Lung (tissue), 16 donors: ENCODE measurements around the gene HMG20B. TPM values are rescaled to one million over a fixed set of nuclear protein-coding genes. Genes with fewer than 3 reads are reported as not detected.
A peak's percentile ranks its signal among the peaks of the same experiment; 100 is the strongest.

Experiments
- ATAC-seq: fragments of 200-7000 bp; cut with Tn5 transposase; one replicate; pipeline ENCODE4 v1.9.1; 2020; ENCODE audit warnings: moderate number of reproducible peaks; ENCODE audit not compliant: insufficient read depth, low FRiP score
- DNase-seq, 3 donors: peaks; one replicate each; pipeline ENCODE4 v3.0.0-alpha.2; 2013 to 2017
- H3K27ac ChIP-seq, 2 donors: one replicate each; pipeline ENCODE4 v1.5.1; 2013; ENCODE audit warnings: mild to moderate bottlenecking in 2 of 2, moderate library complexity in 2 of 2, control low read depth in 1 of 2, inconsistent platforms in 1 of 2, low read depth in 1 of 2, low read length in 1 of 2
- H3K27me3 ChIP-seq, 3 donors: one replicate each; pipeline ENCODE4 v1.5.1; 2013; ENCODE audit warnings: low read length in 2 of 3; ENCODE audit not compliant: control insufficient read depth in 3 of 3, insufficient read depth in 3 of 3
- H3K36me3 ChIP-seq, 4 donors: one replicate each; pipeline ENCODE4 v1.5.1; 2013; ENCODE audit warnings: low read length in 4 of 4, mild to moderate bottlenecking in 1 of 4, moderate library complexity in 1 of 4; ENCODE audit not compliant: control insufficient read depth in 4 of 4, insufficient read depth in 4 of 4
- H3K4me1 ChIP-seq, 5 donors: one replicate each; pipeline ENCODE4 v1.5.1; 2013; ENCODE audit warnings: low read length in 5 of 5, mild to moderate bottlenecking in 2 of 5, moderate library complexity in 1 of 5; ENCODE audit not compliant: control insufficient read depth in 5 of 5, insufficient read depth in 5 of 5
- H3K4me3 ChIP-seq: one replicate; pipeline ENCODE4 v1.5.1; 2013; ENCODE audit warnings: mild to moderate bottlenecking, control low read depth, moderate library complexity
- H3K9ac ChIP-seq, 2 donors: one replicate each; pipeline ENCODE4 v1.5.1; 2013; ENCODE audit warnings: low read length in 2 of 2, control low read depth in 1 of 2; ENCODE audit not compliant: insufficient read depth in 1 of 2
- H3K9me3 ChIP-seq, 4 donors: one replicate each; pipeline ENCODE4 v1.5.1; 2013; ENCODE audit warnings: low read length in 3 of 4, mild to moderate bottlenecking in 1 of 4, moderate library complexity in 1 of 4; ENCODE audit not compliant: control insufficient read depth in 4 of 4, insufficient read depth in 3 of 4
- CTCF ChIP-seq: IDR thresholded peaks from 2 replicates; pipeline ENCODE4 v1.5.1; 2012; ENCODE audit warnings: mild to moderate bottlenecking; ENCODE audit errors: control extremely low read depth, extremely low read depth
- WGBS, 2 donors: extraction: QIAGEN DNeasy Blood & Tissue Kit; methylation state at CpG; one replicate each; pipeline ENCODE4 v1.1.7; 2013; 5-methylcytosine and 5-hydroxymethylcytosine counted together
- long read RNA-seq, 5 donors: transcript quantifications; one replicate each; lab custom pipeline, GENCODE V29; 2026
- polyA plus RNA-seq, 2 donors: library from polyadenylated mRNA; stranded (reverse); fragments of 200-250 nt; gene quantifications; one replicate each; pipeline ENCODE4 v1.2.1, GENCODE V29; 2013
- total RNA-seq, 2 donors: library from RNA; depleted of rRNA in 1 of 2; stranded (reverse); fragments of >200 nt in 1 of 2; gene quantifications; one replicate each; pipeline ENCODE4 v1.2.1, GENCODE V29; 2014 to 2021
- donor health status: control.
- donor health status: control.
- donor health status: Bipolar disorder and iron deficiency.
- donor health status: healthy.
- donor health status: DM: yes; HTN: yes; CAD: no.

HMG20B gene
- total RNA-seq (10 to 100 TPM; 60.2 to 91.3 TPM), polyA plus RNA-seq (10 to 100 TPM; 51.1 to 93.4 TPM)
- long read RNA-seq, donor 1, transcript HMG20B-202 (10 exons, 1,596 nt), result major isoform, 43 of 65 reads
- long read RNA-seq, donor 1, transcript HMG20B-209 (3 exons, 806 nt), result minor isoform, 5 of 65 reads
- long read RNA-seq, donor 1, partial matches to known transcripts, result 13 of 65 reads
- long read RNA-seq, donor 1, other reads (novel, unspliced or antisense), result 0 of 65 reads
- long read RNA-seq, donor 2, transcript HMG20B-202 (10 exons, 1,596 nt), result major isoform, 11 of 26 reads
- long read RNA-seq, donor 2, transcript HMG20B-209 (3 exons, 806 nt), result minor isoform, 7 of 26 reads
- long read RNA-seq, donor 2, partial matches to known transcripts, result 6 of 26 reads
- long read RNA-seq, donor 2, other reads (novel, unspliced or antisense), result 0 of 26 reads
- long read RNA-seq, donor 3, transcript HMG20B-202 (10 exons, 1,596 nt), result major isoform, 19 of 34 reads
- long read RNA-seq, donor 3, transcript HMG20B-209 (3 exons, 806 nt), result minor isoform, 6 of 34 reads
- long read RNA-seq, donor 3, partial matches to known transcripts, result 6 of 34 reads
- long read RNA-seq, donor 3, other reads (novel, unspliced or antisense), result 0 of 34 reads
- long read RNA-seq, donor 4, transcript HMG20B-209 (3 exons, 806 nt), result minor isoform, 9 of 26 reads
- long read RNA-seq, donor 4, transcript HMG20B-202 (10 exons, 1,596 nt), result major isoform, 10 of 26 reads
- long read RNA-seq, donor 4, partial matches to known transcripts, result 5 of 26 reads
- long read RNA-seq, donor 4, other reads (novel, unspliced or antisense), result 0 of 26 reads
- long read RNA-seq, donor 5, transcript HMG20B-209 (3 exons, 806 nt), result minor isoform, 12 of 125 reads
- long read RNA-seq, donor 5, transcript HMG20B-202 (10 exons, 1,596 nt), result major isoform, 49 of 125 reads
- long read RNA-seq, donor 5, partial matches to known transcripts, result 60 of 125 reads
- long read RNA-seq, donor 5, other reads (novel, unspliced or antisense), result 0 of 125 reads

- peak within 1 kb of the TSS; percentile 55 to 79 for H3K27ac ChIP-seq
- no peaks in the 10 kb centered on the region for H3K9me3 ChIP-seq
- WGBS, 2 donors, result 1% methylated on average over 26 to 30 of the region's 30 CpGs
- DNase-seq (no peak), ATAC-seq (no peak)
- H3K27me3 ChIP-seq, result no peaks in the 10 kb centered on the region
- H3K4me3 ChIP-seq, result peak within 1 kb of the TSS; percentile 86
- H3K4me1 ChIP-seq, result peaks cover 0 to 18% (median 8%) of the 10 kb centered on the region in 5 donors
- H3K36me3 ChIP-seq, result peaks cover 0 to 8% (median 5%) of the 10 kb centered on the region in 4 donors
- H3K9ac ChIP-seq, result peak within 1 kb of the TSS; percentile 46 to 70
- no peak for TF ChIP-seq CTCF
Observed at GRCh38 chr19:3572855-3573161, at the start of gene HMG20B. Gene HMG20B, plus strand, starts transcription at chr19:3572944. Its CDS starts 366 bp downstream, at chr19:3573310.

- ATAC-seq, result no peak
Observed at GRCh38 chr19:3523361-3524077, 49.2 kb upstream of the HMG20B start.

More at GRCh38 chr19:3523361-3524077, 49.2 kb upstream of the HMG20B start:
- no peaks in the 10 kb centered on the region for H3K27me3 ChIP-seq
- no peak overlapping the region for H3K9ac ChIP-seq
- H3K4me3 ChIP-seq, result no peak overlapping the region
- no peak for TF ChIP-seq CTCF
- DNase-seq, result no peak
- peaks cover 0 to 1% (median 0%) of the 10 kb centered on the region in 4 donors for H3K9me3 ChIP-seq
- WGBS, 2 donors, result 92 to 94% methylated on average over 21 of the region's 21 CpGs
- peaks cover 3 to 59% (median 24%) of the 10 kb centered on the region in 4 donors for H3K36me3 ChIP-seq
- H3K4me1 ChIP-seq, result peaks cover 0 to 2% (median 0%) of the 10 kb centered on the region in 5 donors
- H3K27ac ChIP-seq, result no peak overlapping the region
